ENCODE results near the gene ARGLU1.

Gene ARGLU1

GRCh38 chr13:106521095-106521799 lies 46.7 kb downstream of the ARGLU1 start:
- no peak for DNase-seq (ENCODE audit: extremely low read depth, insufficient read length)
- no peak overlapping the region for H3K4me3 ChIP-seq (replicated peaks; ENCODE audit: low read depth, low read length)
- no peaks in the 10 kb centered on the region for H3K36me3 ChIP-seq (ENCODE audit: control insufficient read depth, insufficient read depth, low read length)
- no peaks in the 10 kb centered on the region for H3K27me3 ChIP-seq (replicated peaks; ENCODE audit: control insufficient read depth, insufficient read depth, low read length)
- TF ChIP-seq CTCF (IDR thresholded peaks at IDR 0.05; ENCODE audit: insufficient read depth, low read length, poor library complexity, severe bottlenecking) = no peak

GRCh38 chr13:106520251-106521054 lies 47.5 kb downstream of the ARGLU1 start:
- no peak for DNase-seq (ENCODE audit: extremely low read depth, insufficient read length)
- H3K4me3 ChIP-seq (replicated peaks; ENCODE audit: low read depth, low read length) = no peak overlapping the region
- no peak for TF ChIP-seq CTCF (IDR thresholded peaks at IDR 0.05; ENCODE audit: insufficient read depth, low read length, poor library complexity, severe bottlenecking)
- no peaks in the 10 kb centered on the region for H3K27me3 ChIP-seq (replicated peaks; ENCODE audit: control insufficient read depth, insufficient read depth, low read length)
- H3K36me3 ChIP-seq (ENCODE audit: control insufficient read depth, insufficient read depth, low read length) = no peaks in the 10 kb centered on the region

- TF ChIP-seq CTCF (IDR thresholded peaks at IDR 0.05; ENCODE audit: insufficient read depth, low read length, poor library complexity, severe bottlenecking) = no peak
- no peak overlapping the region for H3K4me3 ChIP-seq (replicated peaks; ENCODE audit: low read depth, low read length)
- H3K27me3 ChIP-seq (replicated peaks; ENCODE audit: control insufficient read depth, insufficient read depth, low read length) = no peaks in the 10 kb centered on the region
- H3K36me3 ChIP-seq (ENCODE audit: control insufficient read depth, insufficient read depth, low read length) = no peaks in the 10 kb centered on the region
- no peak for DNase-seq (ENCODE audit: extremely low read depth, insufficient read length)
These were observed 49.4 kb downstream of the ARGLU1 start for GRCh38 chr13:106518512-106518911.

GRCh38 chr13:106517109-106517847 lies 50.7 kb downstream of the ARGLU1 start:
- H3K27me3 ChIP-seq (replicated peaks; ENCODE audit: control insufficient read depth, insufficient read depth, low read length) = no peaks in the 10 kb centered on the region
- H3K4me3 ChIP-seq (replicated peaks; ENCODE audit: low read depth, low read length) = no peak overlapping the region
- no peaks in the 10 kb centered on the region for H3K36me3 ChIP-seq (ENCODE audit: control insufficient read depth, insufficient read depth, low read length)
- no peak for DNase-seq (ENCODE audit: extremely low read depth, insufficient read length)
- no peak for TF ChIP-seq CTCF (IDR thresholded peaks at IDR 0.05; ENCODE audit: insufficient read depth, low read length, poor library complexity, severe bottlenecking)

- Histone ChIP-seq H3K4me3 (replicated peaks; ENCODE audit: low read depth, low read length) (no peak overlapping the region), H3K36me3 (ENCODE audit: control insufficient read depth, insufficient read depth, low read length) (no peaks in the 10 kb centered on the region), H3K27me3 (replicated peaks; ENCODE audit: control insufficient read depth, insufficient read depth, low read length) (no peaks in the 10 kb centered on the region)
- no peak for DNase-seq (ENCODE audit: extremely low read depth, insufficient read length)
- TF ChIP-seq CTCF (IDR thresholded peaks at IDR 0.05; ENCODE audit: insufficient read depth, low read length, poor library complexity, severe bottlenecking) = no peak
These were observed 52.2 kb downstream of the ARGLU1 start for GRCh38 chr13:106515635-106516254.
